ENCODE data around the gene PVR.

DNA sequence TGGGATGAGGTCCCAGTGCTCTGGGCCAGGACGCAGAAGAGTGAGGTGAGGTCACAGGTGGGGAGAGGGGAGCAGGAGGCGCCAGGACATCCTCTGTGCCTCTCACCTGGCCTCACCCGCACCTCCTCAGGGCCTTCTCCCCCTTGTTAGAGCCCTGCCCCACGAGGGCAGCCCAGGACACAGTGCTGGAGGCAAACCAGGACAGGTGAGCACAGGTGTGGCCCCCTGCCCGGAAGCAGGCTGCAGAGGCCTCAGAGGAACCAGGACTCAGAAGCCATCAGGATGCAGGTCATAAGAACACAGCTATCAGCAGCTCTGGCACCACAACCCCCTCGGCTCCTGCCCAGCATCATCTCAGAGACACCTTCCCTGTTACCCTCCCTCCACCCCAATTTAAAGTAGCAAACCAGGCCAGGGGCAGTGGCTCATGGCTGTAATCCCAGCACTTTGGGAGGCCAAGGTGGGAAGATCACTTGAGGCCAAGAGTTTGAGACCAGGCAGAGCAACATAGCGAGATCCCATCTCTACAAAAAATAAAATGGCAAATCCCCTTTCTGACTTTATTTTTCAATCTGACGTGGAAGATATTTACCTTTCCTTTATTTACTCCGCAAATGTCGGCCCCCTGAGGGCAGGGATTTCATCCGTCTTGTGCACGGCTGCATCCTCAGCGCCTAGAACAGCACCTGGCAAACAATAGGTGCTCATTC lies 54.9 kb downstream of the PVR start, which contains the start of gene CEACAM16:
- no peak for TF ChIP-seq CTCF (IDR thresholded peaks at IDR 0.05)
- TF ChIP-seq POLR2A (IDR thresholded peaks at IDR 0.05), result no peak
- no peak for TF ChIP-seq EP300 (IDR thresholded peaks at IDR 0.05)
- TF ChIP-seq POLR2AphosphoS5 (IDR thresholded peaks at IDR 0.05), result no peak

Data from gastroesophageal sphincter (tissue), 3 donors.